Caki2 (cell line): ENCODE measurements around the gene TRMT5. TPM values are rescaled to one million over a fixed set of nuclear protein-coding genes. Genes with fewer than 3 reads are reported as not detected.

Experiments
- DNase-seq: peaks from one replicate; pipeline ENCODE4 v3.0.0-alpha.2; 2015; ENCODE audit warnings: low read depth
- in situ Hi-C: cut with HindIII; loops from 2 replicates; pipeline ENCODE4 v1.10.0; 2016; ENCODE audit warnings: low sequenced_read_pairs, low pct_unique_long_range_greater_than_20kb, mixed read lengths
- total RNA-seq: library from RNA; depleted of rRNA; stranded (reverse); fragments of >200 nt; shearing (Covaris generic); gene quantifications from 2 replicates; pipeline ENCODE4 v1.2.3, GENCODE V29; 2014; ENCODE audit warnings: low replicate concordance

The TRMT5 gene
- total RNA-seq, 1 experiment from 2014 or later: 10.7 TPM

GRCh38 chr14:60970146-60970545 lies 10.7 kb downstream of the TRMT5 start:
- in situ Hi-C loops: no loop called here
- DNase-seq: no peak

DNA sequence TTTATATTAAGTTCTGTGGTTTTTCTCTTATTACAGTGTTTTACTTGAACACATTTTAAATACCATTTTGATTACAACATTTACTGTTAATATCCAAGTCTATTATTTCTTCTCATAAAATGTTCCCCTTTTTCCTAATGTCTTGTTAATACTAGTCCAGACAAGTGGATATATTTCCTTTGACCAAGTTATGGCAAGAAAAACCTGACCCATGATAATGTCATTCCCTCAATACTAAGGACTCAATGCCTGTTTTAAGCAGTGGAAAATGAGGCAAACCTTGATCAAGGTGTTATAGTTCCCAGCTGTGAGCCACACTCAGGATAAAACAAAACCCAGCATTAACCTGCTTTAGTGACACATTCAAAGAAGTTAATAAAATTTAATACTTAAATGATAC lies 12.2 kb downstream of the TRMT5 start:
- no peak for DNase-seq
- in situ Hi-C loops: no loop called here

GRCh38 chr14:60968099-60968498 lies 12.8 kb downstream of the TRMT5 start:
- no peak for DNase-seq
- in situ Hi-C loops: no loop called here

- DNase-seq: no peak
- in situ Hi-C loops: no loop called here
Measured at GRCh38 chr14:60965402-60965801, 15.5 kb downstream of the TRMT5 start.

DNA sequence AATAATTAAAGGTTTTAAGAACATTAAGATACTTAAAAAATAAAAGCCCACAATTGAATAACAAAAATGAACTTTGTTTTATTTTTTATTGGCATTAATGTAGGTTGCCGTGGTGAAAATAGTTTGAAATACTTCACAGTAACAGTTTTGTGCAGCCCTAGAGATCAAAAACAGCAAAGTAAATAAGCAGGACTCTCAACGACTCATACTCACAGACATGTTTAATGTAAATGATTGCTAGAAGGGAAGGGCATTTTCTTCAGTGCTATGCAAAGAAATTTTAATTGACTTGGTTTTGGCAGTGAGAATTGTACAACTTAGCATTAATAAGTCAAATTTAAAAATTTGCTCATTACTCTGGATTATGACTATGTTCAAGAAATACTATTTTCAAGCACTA lies 16.0 kb downstream of the TRMT5 start:
- in situ Hi-C loops: no loop called here
- DNase-seq: no peak

DNA sequence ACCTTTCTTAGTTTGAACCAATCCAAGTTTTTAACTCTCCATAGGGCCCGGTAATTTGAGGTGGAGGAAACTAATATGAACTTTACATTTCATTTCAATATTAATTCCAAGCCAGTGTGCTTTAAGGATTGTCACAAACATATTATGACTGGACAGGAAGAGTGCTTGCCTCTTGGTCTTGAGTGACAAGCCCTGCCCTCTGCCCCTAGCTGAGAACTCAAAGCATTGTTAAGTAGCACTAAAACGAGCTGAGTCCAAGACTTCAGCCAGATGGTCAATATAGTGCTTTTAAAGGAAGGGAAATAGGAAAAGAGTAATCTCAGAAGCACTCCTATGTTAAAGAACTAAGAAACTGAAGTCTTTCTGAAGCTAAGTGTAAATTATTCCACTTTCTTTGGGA lies 17.1 kb downstream of the TRMT5 start:
- no peak for DNase-seq
- in situ Hi-C loops: no loop called here

DNA sequence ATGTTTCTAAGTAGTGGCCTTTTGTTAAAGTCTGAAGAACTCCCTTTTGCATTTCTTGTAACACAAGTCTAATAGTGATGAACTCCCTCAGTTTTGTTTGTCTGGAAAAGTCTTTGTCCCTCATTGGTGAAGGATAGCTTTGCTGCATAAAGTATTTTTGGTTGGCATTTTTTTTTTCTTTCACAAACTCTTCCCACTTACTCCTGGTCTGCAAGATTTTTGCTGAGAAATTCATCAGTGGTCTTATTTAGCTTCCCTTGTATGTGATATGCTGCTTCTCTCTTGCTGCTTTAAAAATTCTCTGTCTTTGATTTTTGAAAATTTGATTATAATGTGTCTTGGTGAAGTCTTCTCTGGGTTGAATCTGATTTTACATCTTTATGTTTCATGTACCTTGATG lies 22.7 kb downstream of the TRMT5 start:
- in situ Hi-C loops: no loop called here
- DNase-seq: no peak

DNA sequence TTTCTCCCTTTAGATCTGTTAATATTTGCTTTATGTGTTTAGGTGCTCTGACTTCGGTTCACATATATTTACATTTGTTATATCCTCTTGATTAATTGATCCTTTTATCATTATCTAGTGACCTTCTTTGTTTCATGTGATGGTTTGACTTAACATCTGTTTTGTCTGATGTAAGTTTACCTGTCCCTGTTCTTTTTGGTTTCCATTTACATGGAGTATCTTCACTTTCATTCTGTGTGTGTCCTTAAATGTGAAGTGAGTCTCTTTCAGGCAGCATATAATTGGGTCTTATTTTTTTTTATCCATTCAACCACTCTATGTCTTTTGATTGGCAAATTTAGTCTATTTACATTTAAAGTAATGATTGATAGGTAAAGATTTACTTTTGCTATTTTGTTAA lies 24.2 kb downstream of the TRMT5 start:
- DNase-seq: no peak
- in situ Hi-C loops: no loop called here

GRCh38 chr14:60956202-60956601 lies 24.7 kb downstream of the TRMT5 start:
- in situ Hi-C loops: no loop called here
- DNase-seq: no peak

DNA sequence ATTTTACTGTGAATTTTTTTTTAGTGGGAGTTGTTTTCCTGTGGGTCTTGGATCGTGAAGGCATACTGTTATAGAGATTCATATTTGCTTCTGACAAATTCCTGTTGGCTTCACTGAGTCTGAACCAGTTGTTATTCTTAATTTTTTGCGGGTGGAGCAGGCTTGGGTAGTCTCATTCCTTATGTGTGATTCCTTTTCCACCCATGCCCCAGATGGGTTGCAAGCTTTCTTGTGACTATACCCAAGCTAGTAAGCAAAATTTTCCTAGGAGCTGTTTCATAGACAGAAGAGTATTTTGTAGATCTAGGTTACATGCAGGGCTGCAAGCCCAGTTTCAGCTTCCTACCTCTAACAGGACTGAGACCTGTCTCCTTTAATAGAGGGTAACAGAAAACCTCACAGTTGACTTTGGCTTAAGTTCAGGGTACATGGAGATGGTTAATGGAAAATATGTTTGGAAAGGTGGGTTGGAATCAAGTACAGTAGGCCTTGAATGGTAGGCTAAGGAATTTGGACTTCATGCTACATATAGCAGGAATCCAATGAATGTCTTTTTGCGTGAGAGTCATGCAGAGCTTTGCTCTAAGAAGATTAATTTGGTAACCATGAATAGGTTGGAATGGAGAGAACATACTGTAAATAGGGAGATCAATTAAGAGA lies 29.0 kb downstream of the TRMT5 start:
- in situ Hi-C loops: no loop called here
- no peak for DNase-seq

DNA sequence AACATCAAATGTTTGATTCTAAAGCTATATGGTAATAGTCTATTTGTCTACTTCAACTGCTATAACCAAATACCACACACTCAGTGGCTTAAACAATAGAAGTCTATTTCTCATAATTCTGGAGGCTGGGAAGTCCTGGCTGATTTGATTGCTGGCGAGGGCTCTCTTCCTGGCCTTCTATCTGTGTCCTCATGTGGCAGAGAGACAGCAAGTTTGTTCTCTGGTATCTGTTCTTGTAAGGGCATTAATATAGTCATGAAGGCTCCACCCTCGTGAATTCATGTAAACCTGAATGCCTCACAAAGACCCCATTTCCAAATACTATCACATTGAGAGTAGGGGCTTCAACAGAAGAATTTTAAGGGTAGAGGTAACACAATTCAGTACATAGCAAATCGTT lies 34.1 kb downstream of the TRMT5 start:
- in situ Hi-C loops: no loop called here
- no peak for DNase-seq

DNA sequence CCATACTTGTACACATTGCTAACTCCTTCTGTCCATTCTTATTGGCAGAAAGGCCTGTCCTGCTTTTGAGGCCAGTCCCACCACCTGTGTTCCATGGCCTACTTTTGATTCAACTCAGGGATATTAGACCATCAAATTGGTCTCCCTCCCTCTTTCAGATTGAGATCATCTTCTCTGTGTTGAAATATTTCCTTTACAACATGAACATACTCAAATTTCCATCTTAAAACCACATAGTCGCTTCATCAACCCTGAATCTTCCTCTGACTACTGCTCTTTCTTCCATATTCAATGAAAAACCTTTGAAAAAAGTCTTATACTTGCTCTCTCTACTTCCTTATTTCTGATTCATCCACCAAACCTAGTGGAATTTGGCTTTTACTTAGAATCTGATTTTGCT lies 34.9 kb downstream of the TRMT5 start:
- DNase-seq: no peak
- in situ Hi-C loops: no loop called here

GRCh38 chr14:60944204-60944603 lies 36.7 kb downstream of the TRMT5 start:
- DNase-seq: no peak
- in situ Hi-C loops: no loop called here

- DNase-seq: no peak
- in situ Hi-C loops: no loop called here
Measured at GRCh38 chr14:60943637-60944032, 37.2 kb downstream of the TRMT5 start.

- no peak for DNase-seq
- in situ Hi-C loops: no loop called here
Measured at GRCh38 chr14:60935319-60935718, 45.6 kb downstream of the TRMT5 start.

- in situ Hi-C loops: no loop called here
- no peak for DNase-seq
Measured at GRCh38 chr14:60933920-60934655, 46.8 kb downstream of the TRMT5 start.

DNA sequence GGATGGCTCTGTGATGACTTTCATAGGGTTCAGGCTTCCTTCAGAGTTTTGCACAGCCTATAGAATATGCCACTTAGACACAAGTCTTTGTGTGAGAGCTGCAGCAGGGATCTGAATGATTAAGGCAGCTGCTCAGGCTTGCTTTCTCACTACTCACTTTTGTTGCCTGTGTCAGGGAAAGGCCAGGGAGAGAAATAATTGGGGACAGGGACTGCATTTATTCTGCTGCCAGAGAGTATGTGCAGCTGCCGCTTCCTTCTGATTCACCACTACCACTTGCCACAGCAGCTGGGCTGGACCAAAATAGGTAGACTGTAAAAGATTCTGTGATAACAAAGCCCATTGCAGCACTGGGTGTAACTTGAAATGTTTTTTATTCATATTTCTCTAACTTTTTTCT lies 49.7 kb downstream of the TRMT5 start:
- no peak for DNase-seq
- in situ Hi-C loops: no loop called here

GRCh38 chr14:60926002-60926401 lies 54.9 kb downstream of the TRMT5 start:
- in situ Hi-C loops: no loop called here
- DNase-seq: no peak

DNA sequence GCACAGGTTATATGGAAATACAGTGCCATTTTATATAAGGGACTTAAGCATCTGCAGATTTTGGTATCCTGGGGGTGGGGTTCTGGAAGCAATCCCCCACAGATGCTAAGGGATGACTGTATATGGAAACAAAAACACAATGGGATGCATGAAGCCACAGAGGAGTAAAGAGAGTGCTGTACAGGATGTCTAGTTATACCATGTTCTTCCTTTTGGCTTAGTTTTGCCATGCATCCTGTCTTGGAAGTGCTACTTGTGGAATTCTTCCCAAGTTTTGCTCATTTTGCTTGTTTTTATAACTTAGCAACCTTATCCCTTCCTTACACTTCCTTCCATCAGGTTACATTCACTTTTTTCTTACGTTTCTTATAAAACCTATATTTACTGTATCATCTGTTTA lies 55.6 kb downstream of the TRMT5 start:
- in situ Hi-C loops: no loop called here
- no peak for DNase-seq

- in situ Hi-C loops: no loop called here
- no peak for DNase-seq
Measured at GRCh38 chr14:60922050-60922449, 58.8 kb downstream of the TRMT5 start.
